Measurements from ENCODE around the gene ILDR1. TPM values are rescaled to one million over a fixed set of nuclear protein-coding genes. Genes with fewer than 3 reads are reported as not detected.
"Not testable (repeated sequence)": the region's sequence is repeated elsewhere in the genome, so short reads cannot be mapped to it uniquely, and the experiment has no call there.

Gene ILDR1
- total and polyA plus RNA-seq, 8 donors = 4.1 to 9.8 (median 5.3) TPM

GRCh38 chr3:122055215-122055614 is 33.2 kb upstream of the ILDR1 start, which contains the start of gene CD86:
CD86 (plus strand) TSS chr3:122055362; CDS start chr3:122055490, 128 bp downstream.
- intact Hi-C loops (cut with DNase I) = no loop called here
- no peak for TF ChIP-seq CTCF (IDR thresholded peaks at IDR 0.05)
- Histone ChIP-seq H3K27ac (peak within 1 kb of the TSS in 1 of 2 donors; percentile 57), H3K4me3 (peak within 1 kb of the TSS in 1 of 2 donors; percentile 21), H3K9me3 (no peaks in the 10 kb centered on the region), H3K27me3 (no peaks in the 10 kb centered on the region), H3K36me3 (no peaks in the 10 kb centered on the region), H3K4me1 (no peaks in the 10 kb centered on the region)
- peak; percentile 69 for ATAC-seq
- DNase-seq = no peak

DNA sequence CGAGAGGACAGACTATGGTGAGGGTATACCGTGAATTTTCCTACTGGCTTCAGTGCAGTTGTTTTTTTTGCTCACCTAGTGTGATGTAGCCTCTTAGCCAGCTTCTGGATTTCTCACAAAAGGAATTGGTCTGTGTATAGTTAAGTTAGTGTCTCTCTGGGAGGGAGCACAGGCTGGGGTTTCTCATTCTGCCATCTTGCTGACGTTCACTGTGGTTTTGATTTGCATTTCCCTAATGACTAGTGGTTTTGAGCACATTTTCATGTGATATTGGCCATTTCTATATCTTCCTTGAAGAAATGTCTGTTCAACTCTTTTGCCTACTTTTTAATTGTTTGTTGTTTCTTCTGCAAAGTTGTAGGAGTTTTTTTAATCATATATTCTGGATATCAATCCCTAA is 30.9 kb upstream of the ILDR1 start:
- no peaks in the 10 kb centered on the region for H3K36me3 ChIP-seq
- no peak for ATAC-seq
- intact Hi-C loops (cut with DNase I) = no loop called here

GRCh38 chr3:122047773-122048172 is 25.7 kb upstream of the ILDR1 start:
- H3K27me3 ChIP-seq; DNase-seq; H3K4me1 ChIP-seq; intact Hi-C loops (cut with DNase I); H3K4me3 ChIP-seq; H3K9me3 ChIP-seq; H3K36me3 ChIP-seq; H3K27ac ChIP-seq; ATAC-seq: not testable (repeated sequence)

More for the DNA sequence above, 30.9 kb upstream of the ILDR1 start:
- Histone ChIP-seq H3K27me3 (no peaks in the 10 kb centered on the region), H3K27ac (no peak overlapping the region), H3K4me1 (no peaks in the 10 kb centered on the region), H3K9me3 (no peaks in the 10 kb centered on the region), H3K4me3 (no peak overlapping the region)
- no peak for TF ChIP-seq CTCF (IDR thresholded peaks at IDR 0.05)
- no peak for DNase-seq

- H3K36me3 ChIP-seq; ATAC-seq; H3K27me3 ChIP-seq; H3K9me3 ChIP-seq; H3K27ac ChIP-seq; H3K4me1 ChIP-seq; DNase-seq; H3K4me3 ChIP-seq; intact Hi-C loops (cut with DNase I): not testable (repeated sequence)
Measured at GRCh38 chr3:122047296-122047695, 25.2 kb upstream of the ILDR1 start.

DNA sequence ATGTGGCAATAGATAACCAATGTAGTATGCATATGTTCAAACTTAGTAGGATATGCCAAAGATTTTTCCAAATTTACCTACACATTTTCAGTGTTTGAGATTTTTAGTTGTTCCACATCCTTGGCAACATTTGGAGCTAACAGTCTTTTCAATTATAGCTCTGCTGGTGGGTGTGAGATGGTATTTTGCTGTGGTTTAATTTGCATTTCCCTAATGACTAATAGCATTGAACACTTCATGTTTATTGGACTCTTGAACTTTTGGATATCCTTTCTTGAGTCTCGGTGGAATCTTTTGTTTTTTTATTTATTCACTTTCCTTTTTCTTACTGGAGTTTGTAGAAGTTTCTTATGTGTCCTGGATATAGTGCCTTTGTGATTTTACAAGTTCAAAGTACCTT is 11.0 kb upstream of the ILDR1 start:
- peaks cover 0 to 20% of the 10 kb centered on the region in 2 donors for H3K9me3 ChIP-seq
- no peaks in the 10 kb centered on the region for H3K27me3 ChIP-seq
- no peaks in the 10 kb centered on the region for H3K36me3 ChIP-seq
- no peak overlapping the region for H3K4me3 ChIP-seq
- DNase-seq (no peak), ATAC-seq (no peak)
- intact Hi-C loops (cut with DNase I) = no loop called here
- H3K27ac ChIP-seq = no peak overlapping the region
- no peak for TF ChIP-seq CTCF (IDR thresholded peaks at IDR 0.05)
- no peaks in the 10 kb centered on the region for H3K4me1 ChIP-seq

GRCh38 chr3:122032531-122032930 is 10.5 kb upstream of the ILDR1 start:
- Histone ChIP-seq H3K27ac (no peak overlapping the region), H3K4me1 (no peaks in the 10 kb centered on the region), H3K36me3 (no peaks in the 10 kb centered on the region), H3K27me3 (no peaks in the 10 kb centered on the region), H3K4me3 (no peak overlapping the region), H3K9me3 (peaks cover 0 to 18% of the 10 kb centered on the region in 2 donors)
- intact Hi-C loops (cut with DNase I) = no loop called here
- TF ChIP-seq CTCF (IDR thresholded peaks at IDR 0.05) = no peak
- ATAC-seq (no peak), DNase-seq (no peak)
